NAMALWA (cell line): ENCODE measurements around the gene MYOG.

ENCODE experiments used
- DNase-seq: peaks from one replicate; pipeline ENCODE4 v3.0.0-alpha.2; 2015; ENCODE audit warnings: low spot score

Gene MYOG

DNA sequence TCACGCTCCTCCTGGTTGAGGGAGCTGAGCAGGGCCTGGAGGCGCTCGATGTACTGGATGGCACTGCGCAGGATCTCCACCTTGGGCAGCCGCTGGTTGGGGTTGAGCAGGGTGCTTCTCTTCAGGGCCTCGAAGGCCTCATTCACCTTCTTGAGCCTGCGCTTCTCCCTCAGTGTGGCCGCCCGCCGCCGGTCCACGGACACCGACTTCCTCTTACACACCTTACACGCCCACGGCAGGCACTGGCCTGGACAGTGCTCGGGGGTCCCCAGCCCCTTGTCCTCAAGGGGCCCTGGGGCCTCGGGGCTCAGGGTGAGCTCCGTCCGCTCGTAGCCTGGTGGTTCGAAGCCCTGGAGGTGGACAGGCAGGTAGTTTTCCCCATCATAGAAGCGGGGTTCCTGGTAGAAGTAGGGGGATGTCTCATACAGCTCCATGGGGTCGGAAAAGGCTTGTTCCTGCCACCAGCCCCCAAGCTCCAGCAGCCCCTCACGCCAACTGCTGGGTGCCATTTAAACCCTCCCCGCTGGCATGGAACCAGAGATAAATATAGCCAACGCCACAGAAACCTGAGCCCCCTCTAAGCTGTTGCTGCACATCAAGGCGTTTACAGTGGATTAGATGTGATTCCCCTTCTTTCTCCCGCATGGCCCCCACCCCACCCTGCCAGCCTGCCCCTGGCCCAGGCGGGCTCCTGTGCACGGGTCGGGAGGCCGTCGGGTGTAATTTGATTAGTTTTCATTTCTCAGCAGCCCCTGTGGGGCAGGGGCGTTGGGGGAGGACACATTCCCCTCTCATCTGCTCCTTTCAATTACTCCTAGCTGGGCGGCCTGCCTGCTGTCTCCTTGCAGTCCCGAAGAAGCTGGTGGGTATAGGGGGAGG is at the start of gene MYOG:
Gene MYOG (minus strand): TSS at position 485 of the 879 bp plus-strand sequence. CDS start 51 bp downstream, at position 434.
- DNase-seq: no peak

GRCh38 chr1:203133970-203134725 is 48.3 kb upstream of the MYOG start:
- no peak for DNase-seq

DNA sequence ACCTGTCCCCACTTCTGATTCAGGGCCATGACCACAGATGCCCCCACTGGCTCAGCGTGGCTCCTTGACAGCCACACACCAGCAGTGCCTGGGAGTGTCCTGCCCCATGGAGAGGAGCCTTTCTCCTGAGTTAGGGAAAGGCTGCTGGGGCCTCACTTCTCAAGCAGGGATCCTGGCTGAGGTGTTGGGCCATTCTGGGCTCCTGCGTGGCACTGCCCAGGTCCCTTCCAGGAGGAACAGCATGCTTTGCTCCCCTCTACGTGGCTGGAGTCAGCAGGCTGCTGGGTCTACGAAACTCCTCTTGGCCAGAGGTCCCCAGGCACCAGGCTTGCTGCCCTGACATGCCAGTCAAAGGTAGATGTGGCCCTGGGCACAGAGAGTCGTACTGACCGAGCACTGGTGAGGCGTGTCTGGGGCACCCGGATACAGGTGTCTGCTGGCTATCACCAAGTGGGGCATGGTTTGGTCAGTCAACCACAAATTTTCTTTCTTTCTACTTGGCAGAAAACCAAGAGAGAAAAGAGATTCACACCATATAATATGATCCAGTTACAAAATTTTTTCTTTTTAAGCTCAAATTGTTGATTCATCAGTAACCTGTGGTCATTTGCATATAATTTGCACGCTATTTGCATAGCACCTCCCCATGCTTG is 45.9 kb upstream of the MYOG start:
- DNase-seq: peak; percentile 23

DNA sequence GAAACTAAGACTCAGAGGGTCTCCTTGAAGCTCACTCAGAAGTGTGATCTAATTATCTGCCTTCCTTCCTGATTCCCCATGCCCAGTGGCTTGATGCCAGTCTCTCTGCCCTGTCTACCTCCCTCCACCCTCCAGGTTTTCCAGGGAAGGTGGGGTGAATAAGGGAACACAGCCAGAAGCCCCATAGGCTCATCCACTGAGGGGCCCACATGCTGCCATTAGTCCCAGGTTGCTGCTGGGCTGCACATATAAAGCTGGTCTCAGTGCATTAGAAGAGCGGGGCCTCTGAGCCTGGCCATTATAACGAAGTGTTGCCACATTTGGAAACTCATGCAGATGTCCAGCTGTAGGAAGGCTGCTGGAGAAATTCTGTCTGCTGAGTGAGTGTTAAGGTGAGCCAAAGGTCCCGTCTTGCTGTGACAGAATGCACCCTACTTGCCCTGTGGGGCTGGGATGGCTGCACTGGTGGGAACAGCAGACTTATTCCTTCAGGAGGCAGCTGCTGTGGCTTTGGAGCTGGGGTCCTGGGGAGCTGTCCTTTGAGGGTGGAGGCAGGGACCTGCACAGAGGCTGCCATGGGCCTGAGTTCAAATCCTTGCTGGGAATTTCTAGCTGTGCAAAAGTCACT is 44.7 kb upstream of the MYOG start:
- no peak for DNase-seq

GRCh38 chr1:203129501-203130231 is 43.9 kb upstream of the MYOG start:
- DNase-seq: no peak

- no peak for DNase-seq
These were observed 43.1 kb upstream of the MYOG start for GRCh38 chr1:203128716-203129500.

DNA sequence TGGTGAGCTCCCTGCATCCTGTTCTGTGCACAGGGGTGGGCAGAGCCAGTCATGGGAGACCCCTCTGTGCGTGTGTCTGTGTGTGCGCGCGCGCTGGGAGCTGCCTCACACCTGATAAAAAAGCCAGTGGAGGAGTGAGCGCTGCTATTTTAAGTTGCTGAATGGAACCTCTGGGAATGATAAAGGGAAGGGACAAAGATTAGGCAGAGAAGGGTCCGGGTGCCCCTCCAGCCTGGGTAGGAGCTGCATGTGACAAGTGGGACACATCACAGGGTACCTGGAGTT is 42.6 kb upstream of the MYOG start:
- no peak for DNase-seq

DNA sequence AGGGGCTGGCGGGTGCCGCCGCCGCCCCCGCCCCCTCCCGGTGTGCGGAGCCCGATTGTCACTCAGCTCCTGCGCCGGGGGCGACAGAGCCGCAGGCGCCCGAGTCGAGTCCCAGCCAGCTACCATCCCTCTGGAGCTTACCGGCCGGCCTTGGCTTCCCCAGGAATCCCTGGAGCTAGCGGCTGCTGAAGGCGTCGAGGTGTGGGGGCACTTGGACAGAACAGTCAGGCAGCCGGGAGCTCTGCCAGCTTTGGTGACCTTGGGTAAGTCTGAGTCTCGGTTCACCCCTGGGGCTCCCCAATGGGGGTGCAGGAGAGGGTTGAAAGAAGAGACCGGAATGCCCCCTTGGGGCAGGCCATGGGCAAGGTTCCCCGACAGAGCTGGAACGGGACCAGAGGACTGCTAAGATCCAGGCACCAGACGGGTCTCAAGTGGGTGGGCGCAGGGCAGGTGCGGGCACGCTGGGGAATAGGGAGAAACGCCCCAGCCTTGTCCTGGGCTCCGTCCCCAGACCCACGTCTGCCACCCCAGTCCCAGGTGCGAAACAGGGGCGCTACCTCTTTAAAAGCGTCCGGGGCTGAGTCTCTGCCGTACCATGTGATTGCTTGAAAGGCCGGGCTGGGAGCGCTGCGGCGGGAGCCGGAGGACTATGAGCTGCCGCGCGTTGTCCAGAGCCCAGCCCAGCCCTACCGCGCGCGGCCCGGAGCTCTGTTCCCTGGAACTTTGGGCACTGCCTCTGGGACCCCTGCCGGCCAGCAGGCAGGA is 42.0 kb upstream of the MYOG start, which contains the start of gene ADORA1:
Gene ADORA1 (plus strand): TSS at position 61 of the 765 bp plus-strand sequence. CDS start 1,116 bp downstream, outside the sequence.
- DNase-seq: no peak

- no peak for DNase-seq
These were observed 41.3 kb upstream of the MYOG start for GRCh38 chr1:203126866-203127665.

GRCh38 chr1:203126151-203126865 is 40.5 kb upstream of the MYOG start:
- DNase-seq: peak; percentile 16

GRCh38 chr1:203124546-203125317 is 38.9 kb upstream of the MYOG start:
- no peak for DNase-seq

DNA sequence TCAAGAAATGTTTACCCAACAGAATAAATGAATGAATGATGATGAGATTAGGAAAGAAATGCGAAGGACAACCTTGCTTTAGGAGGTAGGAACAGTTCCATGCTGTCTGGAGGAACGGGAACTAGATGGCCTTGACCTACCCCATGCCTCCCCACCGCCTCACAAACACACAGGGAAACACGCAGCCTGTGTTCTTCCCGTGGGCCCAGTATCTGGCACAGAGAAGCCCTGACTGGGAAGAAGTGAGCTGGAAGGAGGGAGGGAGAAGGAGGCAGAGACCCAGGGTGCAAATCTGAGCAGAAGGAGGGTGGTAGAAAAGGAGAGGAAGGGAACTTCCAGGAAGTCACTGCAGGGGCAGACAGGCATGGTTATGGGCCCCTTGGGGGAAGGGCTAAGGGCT is 38.2 kb upstream of the MYOG start:
- no peak for DNase-seq

DNA sequence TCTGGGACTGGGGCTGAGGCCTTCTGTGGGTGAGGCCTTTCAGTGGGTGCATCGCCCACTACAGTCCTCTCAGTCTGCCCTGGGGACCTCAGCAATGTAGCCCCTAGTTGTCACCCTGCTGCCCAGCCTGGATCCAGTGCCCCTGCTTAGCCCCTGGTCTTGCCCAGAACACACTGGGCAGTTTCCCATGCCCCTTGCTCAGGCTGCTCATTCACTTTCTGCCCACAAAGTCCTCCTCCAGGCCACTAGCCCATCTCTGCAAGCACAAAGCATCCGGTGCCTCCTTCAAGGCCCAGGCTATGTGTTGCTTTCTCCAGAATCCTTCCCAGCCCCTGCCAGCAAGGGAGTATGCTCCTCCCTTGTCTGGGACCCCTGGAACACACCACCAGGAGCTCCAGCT is 36.3 kb upstream of the MYOG start:
- no peak for DNase-seq

- no peak for DNase-seq
These were observed 35.6 kb upstream of the MYOG start for GRCh38 chr1:203121186-203122015.

- DNase-seq: no peak
These were observed 34.7 kb upstream of the MYOG start for GRCh38 chr1:203120325-203121153.
